CD4-positive, alpha-beta T cell treated with Interferon gamma for 1 hour (primary cell): Measurements from ENCODE around the gene SACS.

Experiments used
- DNase-seq: peaks from one replicate; pipeline ENCODE4 v3.0.0-alpha.2; 2020

Gene SACS, protein sequence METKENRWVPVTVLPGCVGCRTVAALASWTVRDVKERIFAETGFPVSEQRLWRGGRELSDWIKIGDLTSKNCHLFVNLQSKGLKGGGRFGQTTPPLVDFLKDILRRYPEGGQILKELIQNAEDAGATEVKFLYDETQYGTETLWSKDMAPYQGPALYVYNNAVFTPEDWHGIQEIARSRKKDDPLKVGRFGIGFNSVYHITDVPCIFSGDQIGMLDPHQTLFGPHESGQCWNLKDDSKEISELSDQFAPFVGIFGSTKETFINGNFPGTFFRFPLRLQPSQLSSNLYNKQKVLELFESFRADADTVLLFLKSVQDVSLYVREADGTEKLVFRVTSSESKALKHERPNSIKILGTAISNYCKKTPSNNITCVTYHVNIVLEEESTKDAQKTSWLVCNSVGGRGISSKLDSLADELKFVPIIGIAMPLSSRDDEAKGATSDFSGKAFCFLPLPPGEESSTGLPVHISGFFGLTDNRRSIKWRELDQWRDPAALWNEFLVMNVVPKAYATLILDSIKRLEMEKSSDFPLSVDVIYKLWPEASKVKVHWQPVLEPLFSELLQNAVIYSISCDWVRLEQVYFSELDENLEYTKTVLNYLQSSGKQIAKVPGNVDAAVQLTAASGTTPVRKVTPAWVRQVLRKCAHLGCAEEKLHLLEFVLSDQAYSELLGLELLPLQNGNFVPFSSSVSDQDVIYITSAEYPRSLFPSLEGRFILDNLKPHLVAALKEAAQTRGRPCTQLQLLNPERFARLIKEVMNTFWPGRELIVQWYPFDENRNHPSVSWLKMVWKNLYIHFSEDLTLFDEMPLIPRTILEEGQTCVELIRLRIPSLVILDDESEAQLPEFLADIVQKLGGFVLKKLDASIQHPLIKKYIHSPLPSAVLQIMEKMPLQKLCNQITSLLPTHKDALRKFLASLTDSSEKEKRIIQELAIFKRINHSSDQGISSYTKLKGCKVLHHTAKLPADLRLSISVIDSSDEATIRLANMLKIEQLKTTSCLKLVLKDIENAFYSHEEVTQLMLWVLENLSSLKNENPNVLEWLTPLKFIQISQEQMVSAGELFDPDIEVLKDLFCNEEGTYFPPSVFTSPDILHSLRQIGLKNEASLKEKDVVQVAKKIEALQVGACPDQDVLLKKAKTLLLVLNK (N-terminal part only)

DNA sequence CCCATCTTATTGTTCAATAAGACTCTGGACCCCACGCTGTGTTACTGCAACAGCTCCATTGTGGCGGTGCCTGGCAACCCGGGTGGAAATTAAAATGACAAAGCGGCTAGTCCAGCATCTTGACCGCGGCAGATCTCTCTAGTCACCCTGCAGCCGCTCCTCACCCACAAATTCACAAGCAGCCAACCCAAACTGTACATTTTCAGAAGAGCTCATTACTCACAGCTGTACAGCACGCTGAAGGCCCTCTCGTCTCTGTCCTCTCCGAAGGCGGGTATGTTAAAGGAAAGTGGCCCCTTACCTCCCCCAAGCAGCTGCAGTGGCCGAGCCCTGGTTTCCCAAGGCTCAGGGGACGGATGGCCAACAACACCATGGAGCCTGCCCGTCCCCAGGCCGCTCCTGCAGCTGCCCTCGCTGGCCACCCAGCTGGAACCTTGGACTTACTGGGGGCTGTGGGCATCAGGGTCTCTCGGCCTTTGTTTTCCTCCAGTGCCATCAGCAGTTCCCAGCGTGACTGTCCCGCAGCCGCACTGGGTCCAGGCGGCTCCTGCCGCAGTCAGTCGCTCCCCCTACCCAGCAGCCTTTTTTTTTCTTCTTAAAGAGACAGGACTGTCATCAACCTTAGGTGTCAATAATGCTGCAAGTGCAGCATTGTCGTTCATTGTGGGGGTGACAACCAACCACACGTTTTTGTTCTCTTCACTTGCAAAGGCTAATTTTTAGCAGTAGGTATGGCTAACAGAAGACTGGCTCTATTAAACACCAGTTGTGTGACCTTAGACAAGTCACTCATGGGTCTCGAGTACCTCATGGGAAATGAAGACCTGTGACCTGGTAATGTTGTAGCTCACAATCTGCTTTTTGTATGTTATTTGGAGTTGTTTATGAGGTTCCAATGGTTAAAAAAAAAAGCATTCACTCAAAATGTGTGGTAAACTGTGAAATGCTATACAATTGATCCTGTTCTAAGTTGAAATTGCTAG, at the start of gene SACS:
TSS of gene SACS (minus strand) at position 532 of the 983 bp plus-strand sequence. CDS start 22,463 bp downstream, outside the sequence.
- no peak for DNase-seq

DNA sequence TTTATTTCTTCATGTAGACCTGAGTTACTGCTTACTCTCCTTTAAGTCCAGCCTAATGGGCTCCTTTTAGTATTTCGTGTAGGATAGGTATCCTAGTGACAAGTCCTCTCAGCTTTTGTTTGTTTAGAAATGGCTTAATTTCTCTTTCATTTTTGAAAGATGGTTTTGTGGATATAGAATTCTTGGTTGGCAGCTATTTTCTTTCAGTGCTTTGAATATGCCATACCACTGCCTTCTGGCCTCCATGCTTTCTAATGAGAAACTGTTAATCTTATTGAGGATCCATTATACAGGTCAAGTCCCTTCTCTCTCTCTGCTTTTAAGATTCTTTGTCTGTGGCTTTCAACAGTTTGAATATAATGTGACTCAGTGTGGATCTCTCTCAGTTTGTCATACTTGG, 46.8 kb upstream of the SACS start:
- DNase-seq, result no peak

DNA sequence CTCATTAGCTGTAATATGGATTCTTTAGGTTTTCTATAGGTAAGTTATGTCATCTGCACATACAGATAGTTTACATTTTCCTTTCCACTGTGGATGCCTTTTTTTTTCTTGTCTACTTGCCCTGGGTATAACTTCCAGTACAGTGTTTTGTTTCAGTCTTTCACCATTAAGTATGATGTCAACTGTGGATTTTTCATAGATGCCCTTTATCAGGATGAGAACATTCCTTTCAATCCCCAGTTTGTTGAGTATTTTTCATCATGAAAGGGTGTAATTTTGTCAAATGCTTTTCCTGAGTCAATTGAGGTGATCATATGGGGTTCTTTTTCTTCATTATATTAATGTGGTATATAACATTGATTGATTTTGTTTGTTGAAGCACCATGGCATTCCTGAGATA, 43.6 kb upstream of the SACS start:
- no peak for DNase-seq

DNA sequence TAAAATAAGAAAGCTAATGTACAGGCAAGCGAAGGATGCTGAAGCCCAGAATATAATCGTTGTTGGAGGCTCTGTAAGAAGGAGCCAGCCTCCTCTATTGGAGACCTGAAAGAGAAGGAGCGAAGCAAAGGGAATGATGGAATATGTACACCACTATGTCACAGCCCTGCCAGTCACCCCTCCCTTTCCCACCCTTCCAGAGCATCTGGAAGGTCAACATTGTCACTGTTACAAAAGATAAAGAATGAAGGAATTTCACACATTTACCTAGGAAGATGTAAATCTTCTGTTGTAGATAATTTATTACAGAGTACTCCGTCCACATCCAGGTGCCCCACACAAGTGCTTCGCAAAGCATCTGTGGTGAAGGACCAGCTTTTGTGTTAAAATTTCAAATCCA, 39.7 kb upstream of the SACS start:
- no peak for DNase-seq

DNA sequence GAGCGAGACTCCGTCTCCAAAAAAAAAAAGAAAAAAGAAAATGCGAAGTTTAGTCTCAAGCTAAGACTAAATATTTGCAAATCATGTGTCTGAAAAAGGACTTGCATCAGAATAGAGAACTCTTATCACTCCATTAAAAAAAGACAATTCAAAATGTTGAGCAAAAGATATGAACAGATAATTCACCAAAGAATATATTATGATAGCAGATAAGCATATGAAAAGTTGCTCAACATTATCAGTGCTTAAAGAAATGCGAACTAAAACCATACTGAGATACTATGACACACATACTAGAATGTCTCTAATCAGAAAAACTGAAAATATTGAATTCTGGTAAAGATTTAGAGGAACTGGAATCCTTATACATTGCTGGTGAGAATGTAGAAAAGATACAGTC, 38.7 kb upstream of the SACS start:
- DNase-seq, result no peak

DNA sequence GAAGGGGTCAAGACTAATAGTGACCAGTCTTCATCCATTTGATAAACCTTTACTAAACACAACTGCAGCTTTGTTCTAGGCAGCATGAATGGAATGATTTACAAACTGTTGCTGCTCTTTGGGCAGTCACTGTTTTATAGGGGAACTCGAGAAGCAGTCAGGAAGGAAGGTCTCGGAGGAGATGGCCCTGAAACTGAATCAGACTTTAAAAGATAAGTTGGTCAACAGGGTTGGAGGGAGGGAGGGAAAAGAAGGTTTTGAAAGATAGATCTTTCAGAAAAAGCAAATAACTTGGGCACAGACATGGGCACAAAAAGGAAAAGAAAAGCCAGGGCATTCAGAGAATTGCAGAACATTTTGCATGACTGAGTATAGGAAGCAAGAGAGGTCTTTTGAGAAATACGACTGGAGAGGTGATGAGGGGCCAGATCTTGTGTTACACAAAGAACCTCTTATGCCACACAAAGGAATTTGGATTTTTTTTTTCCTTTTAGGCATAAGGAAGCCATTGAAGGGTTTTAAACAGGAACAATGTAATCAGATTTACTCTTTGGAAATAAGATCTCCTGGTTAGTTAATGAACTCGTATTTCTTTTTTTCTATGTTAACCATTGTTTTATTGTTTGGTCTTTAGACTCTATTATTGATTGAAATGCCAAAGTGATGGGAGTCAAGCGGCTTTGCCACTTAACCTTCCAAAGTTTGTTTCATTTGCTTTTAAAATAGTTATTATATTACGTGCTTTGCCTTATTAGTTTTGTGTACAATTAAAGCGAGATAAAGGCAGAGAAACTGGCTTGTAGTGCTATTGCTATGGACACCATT, 37.5 kb upstream of the SACS start:
- DNase-seq, result no peak

DNA sequence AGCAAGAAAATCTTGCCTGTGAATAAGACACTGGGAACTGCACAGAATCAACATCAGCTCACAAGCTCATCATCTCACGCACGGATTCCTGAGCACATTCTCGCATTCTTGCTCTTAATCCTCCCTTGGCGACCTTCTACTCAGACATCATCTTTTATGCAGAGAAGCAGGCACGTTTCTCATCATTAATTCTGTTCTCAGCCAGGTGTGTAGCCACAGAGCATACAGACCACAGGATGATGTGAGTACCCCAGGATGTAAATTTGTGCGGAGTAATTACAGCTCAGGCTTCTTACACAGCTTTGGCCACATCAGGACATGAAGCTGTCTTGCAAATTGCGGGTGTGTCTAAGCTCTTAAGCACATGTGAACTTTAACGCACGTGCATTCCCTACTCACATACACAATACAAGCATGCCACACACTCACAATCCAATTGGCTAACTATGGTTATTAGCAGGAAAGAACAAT, 36.5 kb upstream of the SACS start:
- no peak for DNase-seq

DNA sequence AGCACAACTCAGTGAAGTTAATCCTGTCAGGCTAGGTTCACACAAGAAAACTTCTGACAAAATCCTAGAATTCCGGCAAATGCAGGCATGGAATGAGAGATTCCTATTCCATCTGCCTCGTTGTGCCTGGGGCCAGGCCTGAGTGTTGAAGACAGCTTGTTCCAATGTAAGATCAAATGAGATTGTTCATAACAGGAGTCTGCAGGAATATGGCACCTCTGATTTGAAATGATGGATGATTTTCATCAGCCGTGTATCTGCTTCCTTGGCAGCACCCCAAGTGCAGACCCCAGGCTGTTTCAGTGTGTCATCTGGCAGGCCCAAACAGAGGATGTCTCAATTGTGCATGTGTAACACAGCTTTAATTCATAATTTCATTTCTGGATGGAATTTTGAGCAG, 35.3 kb upstream of the SACS start:
- DNase-seq, result no peak

DNA sequence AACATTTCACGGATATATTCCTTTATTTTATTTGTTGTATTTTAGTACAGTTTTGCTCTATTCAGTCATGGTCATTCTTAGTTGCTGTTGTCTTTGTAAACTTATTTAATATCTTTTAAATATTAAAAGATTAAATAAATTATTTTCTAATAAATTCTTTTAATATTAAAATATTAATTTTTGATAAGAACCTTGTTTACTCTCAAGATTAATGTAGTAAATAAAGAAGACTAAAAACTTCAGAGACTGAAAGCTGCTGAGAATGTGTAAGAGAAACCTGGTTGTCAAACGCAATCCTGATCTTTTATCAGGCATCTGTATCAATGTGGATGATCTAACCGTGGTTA, 34.4 kb upstream of the SACS start:
- no peak for DNase-seq

DNA sequence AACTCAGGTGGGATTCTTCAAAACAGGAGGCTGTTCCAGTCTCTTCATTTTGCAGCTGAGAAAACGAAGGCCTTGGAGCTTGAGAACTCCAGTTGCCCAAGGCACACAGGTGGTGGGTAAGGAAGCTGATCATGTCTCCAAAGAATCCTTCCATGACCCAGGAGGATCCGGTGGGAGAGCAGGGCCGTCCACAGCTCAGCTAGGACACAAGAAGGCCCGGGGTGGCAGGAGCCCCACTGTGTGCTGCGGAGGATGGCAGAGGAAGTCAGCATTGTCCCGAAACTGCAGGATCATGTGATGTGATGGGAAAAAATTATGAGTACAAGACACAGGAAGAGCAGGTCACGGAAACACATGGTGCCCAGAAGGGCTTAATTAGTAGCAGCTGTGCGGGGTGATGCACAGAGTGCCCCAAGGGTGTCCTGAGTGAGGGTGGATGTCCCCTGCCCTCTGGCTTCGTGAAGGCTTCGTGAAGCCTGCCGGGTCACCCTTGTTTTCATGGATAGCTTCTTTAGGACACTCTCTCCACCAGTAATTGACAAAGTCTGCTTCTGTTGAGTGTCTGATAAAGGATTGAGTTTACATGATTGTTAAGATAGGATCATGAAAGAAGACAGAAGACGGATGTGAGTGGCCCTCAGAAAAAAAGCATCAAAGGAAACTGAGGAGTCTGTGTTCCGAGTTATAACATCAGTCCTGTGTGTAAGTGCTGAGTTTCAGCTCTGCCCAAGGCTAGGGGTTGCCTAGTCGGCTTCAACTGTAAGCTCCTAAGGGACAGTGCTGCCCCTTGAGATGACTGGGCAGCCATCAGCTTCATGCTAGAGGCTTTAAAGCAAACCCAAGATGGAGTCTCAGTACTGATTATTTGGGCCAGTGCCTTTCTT, 33.8 kb upstream of the SACS start:
- DNase-seq, result no peak

DNA sequence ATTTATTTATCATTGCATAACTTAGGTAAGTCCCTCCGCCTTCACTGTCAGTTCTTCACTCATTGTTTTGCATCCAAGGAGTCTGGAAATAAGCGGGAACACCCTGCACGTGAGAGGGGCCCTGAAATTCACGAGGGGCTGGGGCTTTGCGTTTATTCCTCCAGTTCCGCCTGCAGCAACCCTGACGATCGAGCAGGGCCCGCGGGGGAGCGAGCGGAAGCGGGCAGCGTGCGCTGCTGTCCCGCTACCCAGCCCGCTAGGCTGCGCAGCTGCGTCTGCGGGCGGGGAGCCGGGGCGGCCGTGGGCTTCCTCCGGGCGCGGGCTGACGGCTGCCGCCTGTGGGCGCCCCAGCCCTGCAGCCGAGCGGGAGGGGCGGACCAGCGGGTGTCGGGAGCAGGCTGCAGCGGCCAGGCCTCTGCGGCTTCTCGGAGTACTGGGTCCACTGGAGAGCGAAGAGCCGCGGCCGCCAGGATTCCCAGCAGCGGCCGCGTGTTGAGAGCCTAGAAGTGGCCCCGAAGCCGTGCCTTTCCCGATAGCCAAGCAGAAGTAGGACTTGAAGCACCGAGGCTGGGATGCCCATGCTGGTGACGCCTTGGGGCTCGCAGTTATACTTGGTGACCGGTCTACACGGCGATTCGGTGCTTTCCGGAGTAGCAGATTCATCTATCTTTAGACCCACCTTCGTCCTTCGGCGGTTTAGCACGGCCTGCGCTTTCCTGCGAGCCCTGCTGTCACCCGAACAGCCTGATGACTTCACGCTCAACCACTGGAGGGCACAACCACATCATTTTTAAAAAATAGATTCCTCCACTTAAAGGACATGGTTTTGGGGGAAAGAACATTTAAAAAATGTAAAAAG, 32.9 kb upstream of the SACS start:
- DNase-seq, result peak; percentile 61

DNA sequence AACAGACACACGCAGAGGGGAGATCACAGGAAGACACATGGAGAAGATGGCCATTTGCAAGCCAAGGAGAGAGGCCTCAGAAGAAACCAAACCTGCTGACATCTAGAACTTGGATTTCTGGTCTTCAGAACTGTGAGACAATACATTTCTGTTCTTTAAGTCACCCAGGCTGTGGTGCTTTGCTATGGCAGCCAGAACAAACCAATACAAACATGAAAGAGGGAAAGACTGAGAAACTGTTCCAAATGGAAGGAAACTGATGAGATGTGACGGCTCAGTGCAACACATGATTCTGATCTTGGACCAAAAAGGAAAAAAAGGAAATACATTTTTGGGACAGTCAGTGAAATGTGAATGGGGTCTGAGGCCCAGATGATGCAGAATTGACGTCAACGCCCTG, 30.2 kb upstream of the SACS start:
- DNase-seq, result no peak

DNA sequence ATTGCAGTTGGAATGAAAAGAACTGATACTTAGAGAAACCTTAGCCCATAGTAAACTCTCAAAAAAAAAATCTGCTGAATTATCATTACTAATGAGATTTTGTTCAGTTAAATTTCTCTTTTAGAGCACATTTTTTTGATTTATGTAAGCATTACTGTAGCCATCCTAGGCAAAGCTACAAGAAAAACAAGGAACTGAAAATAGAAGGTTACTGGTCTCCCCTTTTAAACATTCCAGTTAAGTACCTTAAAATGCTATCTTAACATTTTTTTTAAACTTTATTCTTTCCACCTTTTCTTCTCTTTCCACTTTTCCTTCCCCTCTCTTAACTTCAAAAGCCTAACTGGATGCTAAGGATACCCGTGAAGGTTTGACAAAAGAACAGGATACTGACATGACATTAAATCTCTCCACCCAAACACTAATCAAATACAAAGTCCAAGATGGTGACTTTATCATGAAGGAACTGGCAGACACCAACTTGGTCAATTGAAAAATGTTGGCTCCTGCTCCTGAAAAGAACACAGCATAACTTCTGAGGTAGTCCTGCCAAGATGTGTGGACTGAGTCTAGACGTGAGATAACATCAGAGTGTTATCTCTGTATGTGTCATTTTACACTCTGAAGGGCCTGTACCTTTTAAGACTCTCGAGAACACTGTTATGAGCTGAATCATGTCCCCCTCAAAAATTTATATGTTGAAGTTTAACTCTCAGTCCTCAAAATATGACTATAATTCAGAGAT, 29.5 kb upstream of the SACS start:
- DNase-seq, result no peak

DNA sequence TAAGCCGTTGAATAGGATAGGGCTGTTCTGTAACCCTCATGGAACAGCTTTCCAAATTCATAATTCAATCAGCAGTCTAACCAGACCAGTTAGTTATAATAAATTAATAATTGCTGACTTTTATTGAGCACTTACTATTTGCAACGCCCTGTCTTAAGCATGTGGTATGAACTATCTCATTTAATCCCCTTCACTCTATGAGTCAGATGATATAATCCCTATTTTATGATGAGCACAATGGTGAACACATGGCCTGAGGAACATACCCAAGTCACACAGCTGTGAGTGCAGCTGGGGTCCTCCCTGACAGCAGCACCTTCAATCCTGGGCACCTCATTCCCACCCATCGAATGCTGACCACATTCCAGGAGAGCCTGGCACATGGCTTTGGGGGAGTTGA, 28.0 kb upstream of the SACS start:
- no peak for DNase-seq

DNA sequence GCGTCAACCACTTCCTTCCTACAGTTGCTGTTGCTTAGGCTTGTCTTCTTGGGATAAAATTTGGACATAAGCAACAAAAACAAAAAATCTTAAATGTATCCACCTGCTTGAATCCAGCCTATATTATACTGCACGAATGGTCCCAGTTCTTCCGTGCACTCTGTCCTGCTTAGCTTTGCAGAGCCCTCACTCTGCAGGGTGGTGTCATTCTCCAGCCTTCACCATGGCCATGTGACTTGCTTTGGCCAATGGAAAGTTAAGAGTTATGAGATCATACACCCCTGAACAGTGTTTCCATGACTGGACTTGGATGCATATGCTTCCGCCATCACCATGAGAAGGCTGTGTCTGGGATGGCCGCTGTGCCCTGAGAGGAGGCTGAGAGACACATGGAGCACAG, 27.4 kb upstream of the SACS start:
- no peak for DNase-seq

DNA sequence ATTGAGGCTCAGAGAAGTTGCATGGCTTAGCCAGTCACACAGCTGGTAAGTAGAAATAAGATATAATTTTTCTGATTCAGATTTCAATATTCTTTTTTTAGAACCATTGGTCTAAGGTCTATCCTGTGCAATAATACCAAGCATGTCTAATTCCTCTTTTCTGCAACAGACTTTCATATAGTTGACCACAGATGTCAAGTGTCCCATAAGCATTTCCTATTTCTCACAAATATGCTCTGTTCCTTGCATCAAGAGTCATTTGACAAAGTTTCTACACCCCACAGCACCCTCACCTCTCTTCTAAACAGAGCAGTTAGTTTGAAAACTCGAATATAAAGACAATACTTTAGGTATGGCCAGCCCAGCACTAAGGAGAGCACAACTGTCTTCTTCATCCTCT, 26.8 kb upstream of the SACS start:
- DNase-seq, result no peak

DNA sequence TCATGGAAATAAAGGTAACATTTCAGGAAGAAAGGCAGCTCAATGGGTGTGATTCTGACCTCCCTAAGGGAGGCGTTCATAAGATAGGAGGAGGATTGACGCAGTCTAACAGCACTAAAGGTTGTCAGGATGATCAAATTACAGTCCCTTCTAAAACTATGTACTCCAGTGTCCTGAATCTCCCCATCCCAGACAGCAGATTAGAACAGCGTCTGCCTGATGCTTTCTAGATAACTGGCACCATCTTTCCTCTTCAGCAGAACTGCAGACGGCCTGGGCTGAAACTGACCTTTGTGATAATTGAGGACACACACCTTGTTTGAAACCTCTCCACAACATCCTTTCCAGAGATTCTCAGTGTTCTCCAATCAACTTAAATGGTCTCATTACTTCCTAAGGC, 25.5 kb upstream of the SACS start:
- no peak for DNase-seq

DNA sequence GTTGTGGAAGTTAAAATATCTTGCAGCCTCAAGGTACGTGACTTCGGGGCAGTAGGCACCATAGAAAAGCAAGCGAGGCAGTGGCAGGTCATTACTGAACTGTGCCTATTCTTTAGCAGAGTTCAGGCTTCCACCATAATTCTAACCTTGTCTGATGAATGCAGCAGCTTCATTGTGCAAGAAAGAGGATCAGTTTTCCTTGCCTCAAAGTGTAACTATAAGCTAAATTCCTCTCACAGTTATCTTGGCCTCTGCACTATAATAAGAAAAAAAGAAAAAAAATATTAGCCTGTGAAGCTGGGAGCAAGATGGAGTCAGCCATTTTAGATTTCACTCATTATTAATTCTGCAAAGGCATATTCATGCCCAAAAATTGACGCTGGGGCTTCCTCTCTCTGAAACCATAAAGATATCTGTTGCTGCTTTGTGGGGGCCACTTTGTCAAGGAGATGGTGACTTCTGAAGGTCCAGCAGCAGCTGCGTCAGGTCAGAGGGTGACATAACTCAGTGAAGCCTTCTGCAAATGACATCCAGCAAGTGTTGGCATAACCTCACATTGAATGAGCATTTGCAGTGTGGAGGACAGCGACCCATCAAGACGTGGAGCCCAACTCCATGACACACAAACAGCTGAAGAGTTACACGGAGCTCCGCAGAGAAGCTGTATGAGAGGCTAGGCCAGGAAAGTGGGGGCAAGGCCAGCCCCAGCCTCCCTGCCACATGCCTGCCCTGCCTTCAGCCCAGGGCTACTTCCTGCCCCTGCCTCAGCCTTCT, 23.1 kb upstream of the SACS start:
- DNase-seq, result no peak
